H9 (cell line): Measurements from ENCODE around the gene FAF1. TPM values are rescaled to one million over a fixed set of nuclear protein-coding genes. Genes with fewer than 3 reads are reported as not detected.

Experiments used
- DNase-seq: peaks from one replicate; pipeline ENCODE4 v3.0.0-alpha.2; 2017
- H2AFZ ChIP-seq: one replicate; pipeline ENCODE4 v1.6.1; 2013; ENCODE audit warnings: mild to moderate bottlenecking, low read length, control low read depth, moderate library complexity
- H2AK5ac ChIP-seq: 2 replicates; pipeline ENCODE4 v1.6.1; 2013; ENCODE audit warnings: low read length, control low read depth, mixed read lengths; ENCODE audit not compliant: insufficient read length
- H2BK120ac ChIP-seq: one replicate; pipeline ENCODE4 v1.6.1; 2013; ENCODE audit warnings: low read depth, mild to moderate bottlenecking, low read length, control low read depth, inconsistent platforms; ENCODE audit not compliant: poor library complexity, severe bottlenecking
- H2BK12ac ChIP-seq: 2 replicates; pipeline ENCODE4 v1.6.1; 2013; ENCODE audit warnings: low read length, control low read depth, mixed read lengths, low read depth; ENCODE audit not compliant: insufficient read length
- H2BK15ac ChIP-seq: 2 replicates; pipeline ENCODE4 v1.6.1; 2013; ENCODE audit warnings: low read depth, low read length, control low read depth
- H2BK20ac ChIP-seq: one replicate; pipeline ENCODE4 v1.6.1; 2013; ENCODE audit warnings: low read depth, mild to moderate bottlenecking, low read length, control low read depth, inconsistent platforms; ENCODE audit not compliant: poor library complexity, severe bottlenecking
- H2BK5ac ChIP-seq: 2 replicates; pipeline ENCODE4 v1.6.1; 2013; ENCODE audit warnings: low read length, control low read depth, mixed read lengths; ENCODE audit not compliant: insufficient read length
- H3K14ac ChIP-seq: 2 replicates; pipeline ENCODE4 v1.6.1; 2013; ENCODE audit warnings: low read length, control low read depth; ENCODE audit not compliant: insufficient read depth
- H3K18ac ChIP-seq: 2 replicates; pipeline ENCODE4 v1.6.1; 2013; ENCODE audit warnings: low read depth, mild to moderate bottlenecking, mixed read lengths, low read length, control low read depth; ENCODE audit not compliant: insufficient read length
- H3K23ac ChIP-seq: 2 replicates; pipeline ENCODE4 v1.6.1; 2013; ENCODE audit warnings: low read length, control low read depth, mixed read lengths, low read depth; ENCODE audit not compliant: insufficient read length
- H3K23me2 ChIP-seq: 2 replicates; pipeline ENCODE4 v1.6.1; 2013; ENCODE audit warnings: low read depth, mild to moderate bottlenecking, mixed read lengths, low read length, control low read depth; ENCODE audit not compliant: insufficient read length, poor library complexity, severe bottlenecking
- H3K27ac ChIP-seq: 2 replicates; pipeline ENCODE4 v1.5.1; 2013; ENCODE audit warnings: low read length, control low read depth, mixed read lengths, low read depth; ENCODE audit not compliant: insufficient read length
- H3K27me3 ChIP-seq: 2 replicates; pipeline ENCODE4 v1.6.1; 2013; ENCODE audit warnings: low read length, control low read depth, inconsistent platforms; ENCODE audit not compliant: insufficient read depth
- H3K4ac ChIP-seq: 2 replicates; pipeline ENCODE4 v1.6.1; 2013; ENCODE audit warnings: low read depth, mild to moderate bottlenecking, control low read depth, inconsistent platforms, low read length, moderate library complexity
- H3K4me1 ChIP-seq: 2 replicates; pipeline ENCODE4 v1.6.1; 2013; ENCODE audit warnings: low read length, control low read depth, inconsistent platforms; ENCODE audit not compliant: insufficient read depth
- H3K4me2 ChIP-seq: 2 replicates; pipeline ENCODE4 v1.6.1; 2013; ENCODE audit warnings: low read length, control low read depth, mixed read lengths; ENCODE audit not compliant: insufficient read length, insufficient read depth
- H3K56ac ChIP-seq: 2 replicates; pipeline ENCODE4 v1.6.1; 2013; ENCODE audit warnings: low read depth, mild to moderate bottlenecking, mixed read lengths, low read length, control low read depth; ENCODE audit not compliant: insufficient read length
- H3K79me1 ChIP-seq: 2 replicates; pipeline ENCODE4 v1.6.1; 2013; ENCODE audit warnings: low read depth, mild to moderate bottlenecking, moderate library complexity, low read length, control low read depth, inconsistent platforms; ENCODE audit not compliant: insufficient read depth, poor library complexity, severe bottlenecking
- H3K79me2 ChIP-seq: 2 replicates; pipeline ENCODE4 v1.6.1; 2013; ENCODE audit warnings: low read length, control low read depth, inconsistent platforms; ENCODE audit not compliant: insufficient read depth
- H3K9ac ChIP-seq: 2 replicates; pipeline ENCODE4 v1.6.1; 2013; ENCODE audit warnings: low read length, control low read depth, mixed read lengths; ENCODE audit not compliant: insufficient read length; ENCODE audit errors: extremely low read depth
- H3K9me3 ChIP-seq: one replicate; pipeline ENCODE4 v1.6.1; 2013; ENCODE audit warnings: low read depth, low read length, inconsistent platforms; ENCODE audit not compliant: control insufficient read depth
- H3T11ph ChIP-seq: one replicate; pipeline ENCODE4 v1.6.1; 2013; ENCODE audit warnings: mild to moderate bottlenecking, low read length, control low read depth, inconsistent platforms
- H4K20me1 ChIP-seq: one replicate; pipeline ENCODE4 v1.6.1; 2013; ENCODE audit not compliant: control insufficient read depth, insufficient read length, insufficient read depth
- H4K5ac ChIP-seq: 2 replicates; pipeline ENCODE4 v1.6.1; 2013; ENCODE audit warnings: low read depth, mild to moderate bottlenecking, mixed read lengths, low read length, control low read depth; ENCODE audit not compliant: insufficient read length
- H4K8ac ChIP-seq: replicated peaks from 2 replicates; pipeline ENCODE4 v1.6.1; 2013; ENCODE audit warnings: low read length, control low read depth, mixed read lengths, low read depth; ENCODE audit not compliant: insufficient read length
- H4K91ac ChIP-seq: 2 replicates; pipeline ENCODE4 v1.6.1; 2013; ENCODE audit warnings: low read depth, mild to moderate bottlenecking, moderate library complexity, mixed read lengths, low read length, control low read depth; ENCODE audit not compliant: insufficient read length
- H3K27ac Mint-ChIP-seq, 3 experiments: 2 replicates in 2 of 3; 3 replicates in 1 of 3; pipeline ENCODE4 v1.8.0; 2020 to 2021; ENCODE audit warnings: mixed read lengths in 3 of 3, mild to moderate bottlenecking in 1 of 3, moderate library complexity in 1 of 3
- H3K27me3 Mint-ChIP-seq: 2 replicates; pipeline ENCODE4 v1.8.0; 2021; ENCODE audit warnings: low read depth, mild to moderate bottlenecking, moderate library complexity, mixed read lengths
- H3K36me3 Mint-ChIP-seq, 3 experiments: 2 replicates in 2 of 3; 3 replicates in 1 of 3; pipeline ENCODE4 v1.8.0; 2020 to 2021; ENCODE audit warnings: low read depth in 3 of 3, mixed read lengths in 3 of 3; ENCODE audit not compliant: insufficient read depth in 1 of 3
- H3K4me1 Mint-ChIP-seq, 2 experiments: 2 replicates each; pipeline ENCODE4 v1.8.0; 2020; ENCODE audit warnings: mixed read lengths in 2 of 2
- H3K4me3 Mint-ChIP-seq, 2 experiments: 2 replicates in 1 of 2; 3 replicates in 1 of 2; pipeline ENCODE4 v1.8.0; 2020 to 2021; ENCODE audit warnings: mild to moderate bottlenecking in 2 of 2, mixed read lengths in 2 of 2, moderate library complexity in 1 of 2
- H3K9me3 Mint-ChIP-seq, 2 experiments: 2 replicates in 1 of 2; 3 replicates in 1 of 2; pipeline ENCODE4 v1.8.0; 2020; ENCODE audit warnings: mild to moderate bottlenecking in 2 of 2, mixed read lengths in 2 of 2, moderate library complexity in 1 of 2
- CTCF ChIP-seq: fragments of 200-600 bp; sonication (generic); conservative IDR thresholded peaks from 3 replicates; pipeline ENCODE4 v1.8.0; 2021; ENCODE audit warnings: antibody characterized with exemption, mild to moderate bottlenecking
- WGBS: extraction: QIAGEN DNeasy Blood & Tissue Kit; methylation state at CpG from one replicate; pipeline ENCODE4 v1.1.7; 2013; ENCODE audit warnings: missing lambda C conversion rate, low lambda C conversion rate, mixed read lengths; ENCODE audit not compliant: insufficient read length; ENCODE audit errors: extremely low coverage; 5-methylcytosine and 5-hydroxymethylcytosine counted together
- total RNA-seq: library from RNA; stranded (reverse); gene quantifications from 2 replicates; pipeline ENCODE4 v1.2.1, GENCODE V29; 2021

FAF1 gene
- total RNA-seq, 1 experiment from 2014 or later: 60.8 TPM

- TF ChIP-seq CTCF: no peak
- Histone ChIP-seq H3T11ph (no peak overlapping the region), H3K27me3 (no peaks in the 10 kb centered on the region), H3K56ac (no peak overlapping the region), H3K4me1 (no peaks in the 10 kb centered on the region), H4K91ac (no peak overlapping the region), H3K27ac (no peak overlapping the region), H3K4ac (no peak overlapping the region), H2BK20ac (no peak overlapping the region), H3K79me1 (no peaks in the 10 kb centered on the region), H2BK120ac (no peak overlapping the region), H4K20me1 (no peaks in the 10 kb centered on the region), H3K23ac (no peak overlapping the region), H3K9me3 (no peaks in the 10 kb centered on the region), H3K79me2 (no peaks in the 10 kb centered on the region), H4K8ac (no peak overlapping the region), H3K4me2 (no peak overlapping the region), H2BK12ac (no peak overlapping the region), H2BK5ac (no peak overlapping the region), H4K5ac (no peak overlapping the region), H3K23me2 (no peaks in the 10 kb centered on the region), H2AK5ac (no peak overlapping the region), H3K18ac (no peak overlapping the region), H3K14ac (no peak overlapping the region), H3K9ac (no peak overlapping the region), H2AFZ (no peak overlapping the region), H2BK15ac (no peak overlapping the region)
- no peaks in the 10 kb centered on the region for H3K9me3 Mint-ChIP-seq
- no peaks in the 10 kb centered on the region for H3K36me3 Mint-ChIP-seq
- DNase-seq: no peak
- no CpG with 5 or more reads among the region's 1 CpG for WGBS
- peaks cover 5 to 9% of the 10 kb centered on the region in 2 experiments; a peak in 2 of 4 replicates for H3K4me1 Mint-ChIP-seq
- peaks cover 1% of the 10 kb centered on the region; the same call in 1 of the 2 replicates for H3K27me3 Mint-ChIP-seq
- no peak overlapping the region; a peak in 1 of 7 replicates for H3K27ac Mint-ChIP-seq
- H3K4me3 Mint-ChIP-seq: no peak overlapping the region
Measured at GRCh38 chr1:50452700-50453099, 507.4 kb downstream of the FAF1 start.
